Activated naive CD8-positive, alpha-beta T cell (primary cell): ENCODE results near the gene NAA11.

Experiments
- H3K27ac Mint-ChIP-seq: one replicate; pipeline ENCODE4 v1.8.0; 2021; ENCODE audit warnings: mixed read lengths
- H3K27me3 Mint-ChIP-seq: one replicate; pipeline ENCODE4 v1.8.0; 2021; ENCODE audit warnings: mixed read lengths
- H3K36me3 Mint-ChIP-seq: one replicate; pipeline ENCODE4 v1.8.0; 2021; ENCODE audit warnings: mixed read lengths
- H3K4me1 Mint-ChIP-seq: one replicate; pipeline ENCODE4 v1.8.0; 2021; ENCODE audit warnings: low read depth, mixed read lengths
- H3K4me3 Mint-ChIP-seq: one replicate; pipeline ENCODE4 v1.8.0; 2021; ENCODE audit warnings: mild to moderate bottlenecking, mixed read lengths
- H3K9me3 Mint-ChIP-seq: one replicate; pipeline ENCODE4 v1.8.0; 2021; ENCODE audit warnings: low read depth, mixed read lengths

Gene NAA11

GRCh38 chr4:79331126-79331876 is 5.4 kb upstream of the NAA11 start:
- no peak overlapping the region for H3K27ac Mint-ChIP-seq

GRCh38 chr4:79330720-79331119 is 4.9 kb upstream of the NAA11 start:
- Mint-ChIP-seq H3K36me3 (no peaks in the 10 kb centered on the region), H3K27ac (no peak overlapping the region), H3K4me3 (no peak overlapping the region), H3K9me3 (no peaks in the 10 kb centered on the region), H3K27me3 (peaks cover 1% of the 10 kb centered on the region), H3K4me1 (no peaks in the 10 kb centered on the region)

More at GRCh38 chr4:79331126-79331876, 5.4 kb upstream of the NAA11 start:
- no peaks in the 10 kb centered on the region for H3K4me1 Mint-ChIP-seq
- no peak overlapping the region for H3K4me3 Mint-ChIP-seq
- no peaks in the 10 kb centered on the region for H3K9me3 Mint-ChIP-seq
- peaks cover 1% of the 10 kb centered on the region for H3K27me3 Mint-ChIP-seq
- H3K36me3 Mint-ChIP-seq = no peaks in the 10 kb centered on the region

- no peaks in the 10 kb centered on the region for H3K27me3 Mint-ChIP-seq
- H3K4me1 Mint-ChIP-seq = no peaks in the 10 kb centered on the region
- no peak overlapping the region for H3K27ac Mint-ChIP-seq
- no peaks in the 10 kb centered on the region for H3K9me3 Mint-ChIP-seq
- H3K4me3 Mint-ChIP-seq = no peak overlapping the region
- no peaks in the 10 kb centered on the region for H3K36me3 Mint-ChIP-seq
These were observed 425 bp downstream of the NAA11 start for GRCh38 chr4:79325436-79325835.

- Mint-ChIP-seq H3K27me3 (no peaks in the 10 kb centered on the region), H3K27ac (no peak overlapping the region), H3K4me3 (no peak overlapping the region), H3K36me3 (no peaks in the 10 kb centered on the region), H3K4me1 (no peaks in the 10 kb centered on the region), H3K9me3 (no peaks in the 10 kb centered on the region)
These were observed 5.9 kb downstream of the NAA11 start for GRCh38 chr4:79319975-79320374.

- no peak overlapping the region for H3K4me3 Mint-ChIP-seq
- no peak overlapping the region for H3K27ac Mint-ChIP-seq
- no peaks in the 10 kb centered on the region for H3K4me1 Mint-ChIP-seq
- no peaks in the 10 kb centered on the region for H3K36me3 Mint-ChIP-seq
- H3K9me3 Mint-ChIP-seq = no peaks in the 10 kb centered on the region
- no peaks in the 10 kb centered on the region for H3K27me3 Mint-ChIP-seq
These were observed 8.2 kb downstream of the NAA11 start for GRCh38 chr4:79317711-79318110.

- Mint-ChIP-seq H3K36me3 (no peaks in the 10 kb centered on the region), H3K9me3 (no peaks in the 10 kb centered on the region), H3K4me3 (no peak overlapping the region), H3K27ac (no peak overlapping the region), H3K27me3 (no peaks in the 10 kb centered on the region), H3K4me1 (no peaks in the 10 kb centered on the region)
These were observed 10.0 kb downstream of the NAA11 start for GRCh38 chr4:79315891-79316290.

GRCh38 chr4:79311279-79311678 is 14.6 kb downstream of the NAA11 start:
- peaks cover 2% of the 10 kb centered on the region for H3K27me3 Mint-ChIP-seq
- H3K36me3 Mint-ChIP-seq = no peaks in the 10 kb centered on the region
- no peaks in the 10 kb centered on the region for H3K4me1 Mint-ChIP-seq
- no peak overlapping the region for H3K4me3 Mint-ChIP-seq
- no peak overlapping the region for H3K27ac Mint-ChIP-seq
- no peaks in the 10 kb centered on the region for H3K9me3 Mint-ChIP-seq

- Mint-ChIP-seq H3K36me3 (no peaks in the 10 kb centered on the region), H3K27ac (no peak overlapping the region), H3K9me3 (no peaks in the 10 kb centered on the region), H3K4me1 (no peaks in the 10 kb centered on the region), H3K4me3 (no peak overlapping the region), H3K27me3 (peaks cover 2% of the 10 kb centered on the region)
These were observed 16.9 kb downstream of the NAA11 start for GRCh38 chr4:79308971-79309370.

GRCh38 chr4:79308137-79308536 is 17.7 kb downstream of the NAA11 start:
- Mint-ChIP-seq H3K4me3 (no peak overlapping the region), H3K27me3 (peaks cover 2% of the 10 kb centered on the region), H3K27ac (no peak overlapping the region), H3K36me3 (no peaks in the 10 kb centered on the region), H3K9me3 (no peaks in the 10 kb centered on the region), H3K4me1 (no peaks in the 10 kb centered on the region)

- no peaks in the 10 kb centered on the region for H3K36me3 Mint-ChIP-seq
- no peak overlapping the region for H3K4me3 Mint-ChIP-seq
- H3K9me3 Mint-ChIP-seq = no peaks in the 10 kb centered on the region
- no peaks in the 10 kb centered on the region for H3K4me1 Mint-ChIP-seq
- no peak overlapping the region for H3K27ac Mint-ChIP-seq
- peaks cover 2% of the 10 kb centered on the region for H3K27me3 Mint-ChIP-seq
These were observed 19.1 kb downstream of the NAA11 start for GRCh38 chr4:79306795-79307194.

GRCh38 chr4:79300280-79300679 is 25.6 kb downstream of the NAA11 start:
- no peaks in the 10 kb centered on the region for H3K9me3 Mint-ChIP-seq
- H3K4me3 Mint-ChIP-seq = no peak overlapping the region

GRCh38 chr4:79298484-79298883 is 27.4 kb downstream of the NAA11 start:
- Mint-ChIP-seq H3K9me3 (no peaks in the 10 kb centered on the region), H3K27ac (no peak overlapping the region), H3K36me3 (no peaks in the 10 kb centered on the region), H3K4me1 (no peaks in the 10 kb centered on the region), H3K27me3 (no peaks in the 10 kb centered on the region), H3K4me3 (no peak overlapping the region)

More at GRCh38 chr4:79300280-79300679, 25.6 kb downstream of the NAA11 start:
- H3K27ac Mint-ChIP-seq = no peak overlapping the region
- no peaks in the 10 kb centered on the region for H3K27me3 Mint-ChIP-seq
- no peaks in the 10 kb centered on the region for H3K36me3 Mint-ChIP-seq
- H3K4me1 Mint-ChIP-seq = no peaks in the 10 kb centered on the region

GRCh38 chr4:79298027-79298426 is 27.8 kb downstream of the NAA11 start:
- Mint-ChIP-seq H3K27ac (no peak overlapping the region), H3K4me3 (no peak overlapping the region), H3K4me1 (no peaks in the 10 kb centered on the region), H3K9me3 (no peaks in the 10 kb centered on the region), H3K36me3 (no peaks in the 10 kb centered on the region), H3K27me3 (no peaks in the 10 kb centered on the region)

GRCh38 chr4:79297479-79297878 is 28.4 kb downstream of the NAA11 start:
- H3K4me3 Mint-ChIP-seq = no peak overlapping the region
- no peak overlapping the region for H3K27ac Mint-ChIP-seq
- H3K9me3 Mint-ChIP-seq = no peaks in the 10 kb centered on the region
- H3K4me1 Mint-ChIP-seq = no peaks in the 10 kb centered on the region
- no peaks in the 10 kb centered on the region for H3K27me3 Mint-ChIP-seq
- H3K36me3 Mint-ChIP-seq = no peaks in the 10 kb centered on the region

GRCh38 chr4:79296768-79297428 is 29.0 kb downstream of the NAA11 start:
- Mint-ChIP-seq H3K9me3 (no peaks in the 10 kb centered on the region), H3K27ac (no peak overlapping the region), H3K27me3 (no peaks in the 10 kb centered on the region), H3K4me3 (no peak overlapping the region), H3K36me3 (no peaks in the 10 kb centered on the region), H3K4me1 (no peaks in the 10 kb centered on the region)

GRCh38 chr4:79295086-79295485 is 30.8 kb downstream of the NAA11 start:
- Mint-ChIP-seq H3K27ac (no peak overlapping the region), H3K9me3 (no peaks in the 10 kb centered on the region), H3K27me3 (no peaks in the 10 kb centered on the region), H3K4me3 (no peak overlapping the region), H3K36me3 (no peaks in the 10 kb centered on the region), H3K4me1 (no peaks in the 10 kb centered on the region)
